ENCODE data around the gene CRIM1. TPM values are rescaled to one million over a fixed set of nuclear protein-coding genes. Genes with fewer than 3 reads are reported as not detected.

CRIM1 gene
- total RNA-seq, 1 experiment from 2014 or later, result 27.6 TPM

DNA sequence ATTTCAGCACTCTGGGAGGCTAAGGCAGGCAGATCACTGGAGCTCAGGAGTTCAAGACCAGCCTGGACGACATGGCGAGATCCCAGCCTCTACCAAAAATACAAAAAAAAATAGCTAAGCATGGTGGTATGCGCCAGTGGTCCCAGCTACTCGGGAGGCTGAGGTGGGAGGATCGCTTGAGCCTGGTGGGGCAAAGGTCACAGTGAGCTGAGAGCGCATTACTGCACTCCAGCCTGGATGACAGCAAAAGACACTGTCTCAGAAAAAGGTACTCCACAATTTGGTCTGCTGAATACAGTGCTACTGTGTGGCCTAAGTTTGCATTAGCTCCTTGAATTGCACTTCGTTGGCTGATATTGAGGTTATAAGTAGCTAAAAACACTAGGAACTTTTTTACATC, 144.5 kb downstream of the CRIM1 start:
- Histone ChIP-seq H2AFZ (ENCODE audit: low read length) (no peak overlapping the region), H3K9ac (ENCODE audit: extremely low read depth, insufficient read length, low read length) (no peak overlapping the region), H2BK15ac (ENCODE audit: low read depth, low read length) (no peak overlapping the region), H3K4ac (ENCODE audit: low read depth, low read length) (no peak overlapping the region), H2BK5ac (ENCODE audit: insufficient read length, low read length) (no peak overlapping the region), H3K79me2 (ENCODE audit: insufficient read depth, low read length) (no peaks in the 10 kb centered on the region), H3K27ac (ENCODE audit: insufficient read length, low read depth, low read length) (no peak overlapping the region), H3K4me1 (ENCODE audit: insufficient read depth, low read length) (no peaks in the 10 kb centered on the region), H3K14ac (ENCODE audit: insufficient read depth, low read length) (no peak overlapping the region), H3K27me3 (ENCODE audit: insufficient read depth, low read length) (no peaks in the 10 kb centered on the region), H4K91ac (ENCODE audit: insufficient read length, low read depth, low read length) (no peak overlapping the region), H3K23ac (ENCODE audit: insufficient read length, low read depth, low read length) (no peak overlapping the region), H4K20me1 (ENCODE audit: control insufficient read depth, insufficient read depth, insufficient read length) (no peaks in the 10 kb centered on the region), H2AK5ac (ENCODE audit: insufficient read length, low read length) (no peak overlapping the region), H4K8ac (replicated peaks; ENCODE audit: insufficient read length, low read depth, low read length) (no peak overlapping the region), H4K5ac (ENCODE audit: insufficient read length, low read depth, low read length) (no peak overlapping the region), H3K56ac (ENCODE audit: insufficient read length, low read depth, low read length) (no peak overlapping the region), H3T11ph (ENCODE audit: low read length) (no peak overlapping the region), H3K79me1 (ENCODE audit: insufficient read depth, low read depth, low read length, poor library complexity, severe bottlenecking) (no peaks in the 10 kb centered on the region), H2BK20ac (ENCODE audit: low read depth, low read length, poor library complexity, severe bottlenecking) (no peak overlapping the region), H3K23me2 (ENCODE audit: insufficient read length, low read depth, low read length, poor library complexity, severe bottlenecking) (no peaks in the 10 kb centered on the region), H2BK12ac (ENCODE audit: insufficient read length, low read depth, low read length) (no peak overlapping the region), H3K4me2 (ENCODE audit: insufficient read depth, insufficient read length, low read length) (no peak overlapping the region), H3K18ac (ENCODE audit: insufficient read length, low read depth, low read length) (no peak overlapping the region), H3K9me3 (ENCODE audit: control insufficient read depth, low read depth, low read length) (no peaks in the 10 kb centered on the region), H2BK120ac (ENCODE audit: low read depth, low read length, poor library complexity, severe bottlenecking) (no peak overlapping the region)
- Mint-ChIP-seq H3K9me3 (no peaks in the 10 kb centered on the region), H3K4me3 (no peak overlapping the region), H3K4me1 (no peaks in the 10 kb centered on the region), H3K36me3 (ENCODE audit: insufficient read depth in 1 of 3, low read depth in 3 of 3) (peaks cover 9 to 42% (median 25%) of the 10 kb centered on the region in 3 experiments; a peak in 6 of 7 replicates), H3K27ac (no peak overlapping the region), H3K27me3 (ENCODE audit: low read depth) (no peaks in the 10 kb centered on the region)
- TF ChIP-seq, protein P1, sequence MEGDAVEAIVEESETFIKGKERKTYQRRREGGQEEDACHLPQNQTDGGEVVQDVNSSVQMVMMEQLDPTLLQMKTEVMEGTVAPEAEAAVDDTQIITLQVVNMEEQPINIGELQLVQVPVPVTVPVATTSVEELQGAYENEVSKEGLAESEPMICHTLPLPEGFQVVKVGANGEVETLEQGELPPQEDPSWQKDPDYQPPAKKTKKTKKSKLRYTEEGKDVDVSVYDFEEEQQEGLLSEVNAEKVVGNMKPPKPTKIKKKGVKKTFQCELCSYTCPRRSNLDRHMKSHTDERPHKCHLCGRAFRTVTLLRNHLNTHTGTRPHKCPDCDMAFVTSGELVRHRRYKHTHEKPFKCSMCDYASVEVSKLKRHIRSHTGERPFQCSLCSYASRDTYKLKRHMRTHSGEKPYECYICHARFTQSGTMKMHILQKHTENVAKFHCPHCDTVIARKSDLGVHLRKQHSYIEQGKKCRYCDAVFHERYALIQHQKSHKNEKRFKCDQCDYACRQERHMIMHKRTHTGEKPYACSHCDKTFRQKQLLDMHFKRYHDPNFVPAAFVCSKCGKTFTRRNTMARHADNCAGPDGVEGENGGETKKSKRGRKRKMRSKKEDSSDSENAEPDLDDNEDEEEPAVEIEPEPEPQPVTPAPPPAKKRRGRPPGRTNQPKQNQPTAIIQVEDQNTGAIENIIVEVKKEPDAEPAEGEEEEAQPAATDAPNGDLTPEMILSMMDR (conservative IDR thresholded peaks at IDR 0.05), result no peak
- no peak for DNase-seq
- WGBS (ENCODE audit: extremely low coverage, insufficient read length, low lambda C conversion rate), result no CpG with 5 or more reads among the region's 7 CpGs
